ENCODE data around the gene EFCAB8. TPM values are rescaled to one million over a fixed set of nuclear protein-coding genes. Genes with fewer than 3 reads are reported as not detected.
"Not testable (repeated sequence)": the region's sequence is repeated elsewhere in the genome, so short reads cannot be mapped to it uniquely, and the experiment has no call there.

The EFCAB8 gene
- total RNA-seq, 1 donor from 2014 or later = not detected

DNA sequence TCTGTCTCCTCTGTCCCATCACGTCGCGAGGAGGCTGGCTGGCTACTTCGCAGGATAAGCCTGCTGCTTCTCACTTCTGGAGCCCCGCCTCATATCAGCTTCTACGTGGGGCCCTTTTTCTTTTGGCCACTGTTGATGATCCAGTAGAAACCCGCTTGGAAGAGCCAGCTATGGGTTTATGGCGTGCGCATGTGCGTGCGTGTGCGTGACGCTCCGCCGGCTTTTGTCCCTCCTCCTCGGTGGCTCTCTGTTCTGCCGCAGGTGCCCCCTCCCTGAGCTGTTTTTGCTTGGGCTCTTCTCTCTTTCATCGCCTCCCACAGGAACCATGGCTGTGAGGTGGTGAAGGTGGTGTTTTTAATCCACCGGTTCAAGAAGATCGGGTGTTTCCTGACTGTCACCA, 26.5 kb downstream of the EFCAB8 start:
- no peak for DNase-seq (ENCODE audit: low spot score)
- intact Hi-C loops (cut with DNase I) = no loop called here

DNA sequence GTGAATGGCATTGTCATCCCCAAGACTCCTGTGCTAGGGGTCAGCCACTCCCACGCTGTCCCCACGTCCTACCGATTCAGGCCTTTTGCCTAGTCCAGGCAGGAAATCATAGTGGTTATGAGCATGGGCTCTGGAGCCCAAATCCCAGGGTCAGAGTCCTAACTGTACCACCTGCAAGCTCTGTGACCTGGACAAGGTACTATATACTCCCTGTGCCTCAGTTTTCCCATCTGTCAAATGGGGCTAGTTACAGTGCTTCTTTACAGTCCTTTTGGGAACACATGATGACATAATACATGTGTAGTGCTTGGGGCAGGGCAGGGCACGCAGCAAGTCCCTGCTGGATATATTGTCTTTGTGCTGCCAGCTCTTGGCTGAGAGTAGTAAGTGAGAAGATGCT, 27.2 kb downstream of the EFCAB8 start:
- no peak for DNase-seq (ENCODE audit: low spot score)
- intact Hi-C loops (cut with DNase I) = no loop called here

DNA sequence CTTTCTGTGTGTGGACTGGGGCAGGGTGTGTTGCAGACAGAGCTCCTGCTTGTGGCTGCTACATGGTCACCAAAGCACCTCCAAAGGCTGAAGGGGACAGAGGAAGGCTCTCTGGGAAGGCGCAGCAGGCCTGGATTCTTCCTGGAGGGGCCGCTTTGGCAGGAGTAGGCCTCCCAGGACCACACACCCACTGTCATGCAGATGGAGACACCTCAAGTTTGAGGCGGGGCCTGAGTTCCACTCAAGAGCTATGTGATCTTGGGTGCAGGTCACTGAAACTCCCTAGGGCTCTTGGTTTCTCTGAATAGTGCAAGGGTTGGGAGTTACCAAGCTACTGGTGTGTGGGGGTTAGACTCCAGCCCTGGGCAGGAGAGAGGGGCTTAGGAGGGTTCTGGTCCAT, 27.9 kb downstream of the EFCAB8 start:
- intact Hi-C loops (cut with DNase I) = no loop called here
- no peak for DNase-seq (ENCODE audit: low spot score)

DNA sequence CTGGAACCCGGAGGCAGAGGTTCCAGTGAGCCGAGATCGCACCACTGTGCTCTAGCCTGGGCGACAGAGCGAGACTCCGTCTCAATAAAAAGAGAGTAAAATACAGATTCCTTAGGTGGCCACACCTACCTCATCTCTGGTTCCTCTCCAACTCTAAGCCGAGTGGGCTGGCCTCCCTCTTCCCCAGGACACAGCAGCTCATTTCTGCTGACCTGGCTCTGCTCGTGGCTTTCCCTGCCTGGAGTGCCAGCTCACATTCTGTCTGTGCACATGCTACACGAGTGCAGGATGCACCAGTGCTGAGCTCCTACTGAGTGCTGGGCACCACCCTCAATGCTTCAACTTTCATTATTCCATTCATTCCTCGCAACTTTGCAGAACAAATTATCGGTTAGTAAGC, 28.8 kb downstream of the EFCAB8 start:
- intact Hi-C loops (cut with DNase I) = no loop called here
- no peak for DNase-seq (ENCODE audit: low spot score)

DNA sequence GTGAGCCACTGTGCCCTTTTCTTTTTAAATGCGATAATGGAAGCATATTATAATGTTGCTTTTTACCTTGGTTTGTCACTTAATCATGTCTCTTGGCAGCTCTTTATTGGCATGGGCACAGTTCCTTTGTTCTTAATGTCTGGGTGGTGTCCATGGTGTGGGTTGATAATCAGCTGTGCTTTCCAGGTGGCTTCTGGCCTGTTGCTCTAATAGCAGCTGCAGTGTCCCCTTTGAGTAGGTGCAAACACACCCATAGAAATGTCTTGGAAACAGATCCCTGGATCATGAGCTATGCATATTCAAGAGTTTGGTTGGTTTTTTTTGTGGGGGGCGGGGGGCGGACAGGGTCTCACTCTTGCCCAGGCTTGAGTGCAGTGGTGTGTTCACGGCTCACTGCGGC, 29.9 kb downstream of the EFCAB8 start:
- no peak for DNase-seq (ENCODE audit: low spot score)
- intact Hi-C loops (cut with DNase I) = no loop called here

DNA sequence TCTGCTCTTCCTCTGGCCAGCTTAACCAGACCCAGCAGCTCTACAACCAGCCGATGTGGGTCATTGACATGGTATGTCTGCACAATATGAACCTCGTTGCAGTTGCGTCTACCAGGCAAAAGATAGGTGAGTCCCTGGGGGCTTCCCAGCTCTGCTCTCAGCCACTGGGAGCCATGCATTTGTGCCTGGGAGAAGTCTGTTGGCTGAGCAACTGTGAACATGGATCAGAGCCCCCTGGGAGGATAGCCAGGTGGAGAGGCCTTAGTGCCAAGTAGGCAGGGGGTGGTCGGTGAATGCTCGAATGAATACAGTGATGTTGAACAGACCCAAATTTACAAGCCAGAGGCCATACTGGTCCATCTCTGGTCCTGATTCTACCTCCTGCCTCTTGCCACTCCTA, 30.6 kb downstream of the EFCAB8 start:
- DNase-seq (ENCODE audit: low spot score) = no peak
- intact Hi-C loops (cut with DNase I) = no loop called here

DNA sequence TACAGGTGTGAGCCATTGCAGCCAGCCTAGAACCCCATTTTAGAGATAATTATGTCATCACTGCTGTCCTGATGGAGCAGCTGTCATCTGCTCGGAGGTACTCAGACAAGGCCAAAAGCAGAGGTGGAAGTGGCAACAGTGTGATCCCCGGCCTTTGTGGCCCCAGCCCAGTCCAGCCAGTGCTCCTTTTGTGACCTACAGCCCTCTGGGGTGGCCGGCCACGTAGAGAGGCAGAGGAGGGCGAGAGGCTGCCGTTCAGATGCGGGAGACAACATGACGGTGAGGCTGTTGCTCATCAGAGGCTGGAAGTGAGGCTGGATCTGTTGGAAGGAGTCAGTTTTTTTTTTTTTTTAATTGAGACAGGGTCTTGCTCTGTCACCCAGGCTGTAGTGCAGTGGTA, 32.8 kb downstream of the EFCAB8 start:
- no peak for DNase-seq (ENCODE audit: low spot score)
- intact Hi-C loops (cut with DNase I) = loop anchor here (5.0 kb wide), 1 partner anchor 99 kb away; no protein-coding TSS in a partner anchor

DNA sequence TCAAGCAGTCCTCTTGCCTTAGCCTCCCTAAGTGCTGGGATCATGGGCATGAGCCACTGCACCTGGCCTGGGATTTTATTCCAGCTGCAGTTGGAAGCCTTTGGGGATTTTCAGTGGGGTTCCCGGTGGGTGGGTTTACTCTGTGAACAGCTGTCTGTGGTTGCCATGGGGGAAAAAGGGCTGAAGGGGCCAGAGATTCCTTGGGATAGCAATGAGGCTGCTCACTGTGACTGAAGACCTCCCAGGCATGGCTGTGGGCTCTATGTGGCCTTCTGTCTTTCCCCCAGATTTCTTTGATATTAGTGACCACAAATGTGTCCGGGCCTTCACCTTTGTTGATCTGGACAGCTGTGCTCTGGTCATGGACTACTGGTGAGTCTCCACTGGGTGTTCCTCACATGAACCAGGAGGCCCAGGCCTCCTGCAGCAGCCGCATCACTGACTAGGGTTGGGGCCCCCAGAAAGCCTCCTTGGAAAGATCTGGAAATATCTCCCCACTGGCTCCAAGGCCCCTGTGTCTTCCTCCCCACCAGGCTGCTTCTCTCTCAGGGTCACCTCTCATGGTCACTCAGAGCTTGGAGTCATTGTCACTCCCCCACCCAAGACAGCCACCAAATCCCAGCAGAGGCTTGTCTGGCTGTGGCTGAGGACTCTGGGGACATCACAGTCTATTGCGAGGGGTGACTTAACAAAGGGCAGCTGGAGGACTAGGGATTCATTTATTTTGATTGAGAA, 33.4 kb downstream of the EFCAB8 start:
- intact Hi-C loops (cut with DNase I) = loop anchor here (5.0 kb wide), 1 partner anchor 100 kb away; no protein-coding TSS in a partner anchor
- no peak for DNase-seq (ENCODE audit: low spot score)

DNA sequence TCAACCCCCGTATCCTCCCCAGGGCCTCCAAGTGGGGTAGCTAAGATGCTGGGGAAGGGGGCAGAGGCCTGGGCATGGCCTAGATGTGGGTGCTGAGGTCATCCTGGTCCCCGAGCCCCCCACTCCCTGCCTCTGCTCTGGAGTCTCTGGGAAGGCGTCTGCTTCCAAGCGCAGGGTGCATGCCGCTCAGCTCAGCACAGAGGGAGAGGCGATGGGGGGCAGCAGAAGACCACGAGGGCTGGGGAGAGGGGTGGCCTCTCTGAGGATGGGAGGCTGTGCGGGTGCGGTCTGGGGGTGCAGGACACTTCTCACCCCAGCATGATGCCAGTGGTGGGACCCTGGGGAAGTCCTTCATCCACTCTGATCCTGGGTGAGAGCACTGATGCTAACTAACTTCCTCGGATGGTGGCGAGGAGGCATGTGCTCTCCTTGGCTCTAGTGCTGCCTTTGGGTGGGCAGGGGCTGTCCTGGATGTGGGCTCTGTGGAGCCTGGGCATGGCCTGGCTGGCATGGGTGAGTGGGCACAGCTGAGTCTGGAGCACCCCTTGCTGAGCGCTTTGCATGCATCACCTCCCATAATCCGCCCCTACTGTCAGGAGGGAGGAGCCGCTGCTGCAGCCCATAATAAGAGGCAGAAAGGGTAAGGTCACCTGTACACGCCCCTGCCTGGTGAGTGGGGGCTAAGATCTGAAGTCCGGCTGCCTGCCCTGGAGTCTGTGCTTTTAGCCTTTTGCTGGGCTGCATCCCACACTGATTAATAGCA, 34.7 kb downstream of the EFCAB8 start:
- no peak for DNase-seq (ENCODE audit: low spot score)
- intact Hi-C loops (cut with DNase I) = loop anchor here (5.0 kb wide), 1 partner anchor 101 kb away; no protein-coding TSS in a partner anchor

DNA sequence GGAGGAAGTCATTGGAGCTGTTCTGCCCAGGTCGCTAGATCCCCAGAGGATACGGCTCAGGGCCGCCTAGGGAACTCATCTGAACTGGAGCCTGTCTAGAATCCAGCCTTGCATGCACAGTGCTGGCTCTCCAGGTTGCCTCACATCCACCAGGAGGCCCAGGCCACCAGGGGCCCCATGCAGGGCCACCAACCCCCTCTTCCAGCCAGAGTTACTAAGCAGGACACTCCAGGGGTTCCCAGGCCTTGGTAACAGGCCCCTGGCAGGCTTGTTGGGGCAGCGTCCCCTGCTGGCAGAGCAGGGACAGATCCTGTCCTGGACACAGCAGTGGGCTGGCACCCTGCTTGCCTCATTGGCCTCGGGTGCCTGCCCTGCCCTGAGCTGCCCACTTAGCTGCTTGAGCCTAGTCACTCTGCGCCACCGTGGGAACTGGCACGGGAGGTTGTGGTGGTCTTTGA, 35.3 kb downstream of the EFCAB8 start:
- intact Hi-C loops (cut with DNase I) = loop anchor here (5.0 kb wide), 1 partner anchor 102 kb away; no protein-coding TSS in a partner anchor
- no peak for DNase-seq (ENCODE audit: low spot score)

DNA sequence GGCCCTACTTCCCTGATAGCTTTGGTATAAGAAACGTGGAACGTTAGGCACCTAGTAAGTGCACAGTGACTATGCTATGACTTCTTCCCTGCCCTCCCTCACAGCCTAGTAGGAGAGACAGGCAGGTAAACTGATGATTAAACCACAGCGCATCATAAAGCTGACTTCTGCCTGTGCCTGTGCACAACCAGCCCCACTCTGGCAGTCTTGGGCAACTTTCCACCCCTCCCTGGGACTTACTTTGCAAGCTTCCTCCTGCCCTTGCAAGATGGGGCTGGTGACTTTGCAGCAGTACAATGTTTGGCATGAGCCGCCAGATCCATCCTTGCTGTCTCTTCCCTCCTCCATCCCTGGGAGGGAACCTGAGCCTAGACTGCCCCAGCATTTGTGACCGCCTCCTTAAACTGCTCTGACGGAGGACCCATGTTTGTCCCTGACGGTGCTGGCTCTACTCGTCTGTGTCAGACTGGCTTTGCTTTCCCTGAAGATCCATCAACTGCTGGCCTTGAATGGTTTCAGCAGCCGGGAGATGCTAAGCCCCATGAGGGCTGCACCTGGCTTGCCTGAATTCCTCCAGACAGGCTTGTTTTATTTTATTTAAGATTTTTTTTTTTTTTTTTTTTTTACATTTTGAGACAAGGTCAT, 36.1 kb downstream of the EFCAB8 start:
- no peak for DNase-seq (ENCODE audit: low spot score)
- intact Hi-C loops (cut with DNase I) = loop anchor here (5.0 kb wide), 1 partner anchor 103 kb away; no protein-coding TSS in a partner anchor

DNA sequence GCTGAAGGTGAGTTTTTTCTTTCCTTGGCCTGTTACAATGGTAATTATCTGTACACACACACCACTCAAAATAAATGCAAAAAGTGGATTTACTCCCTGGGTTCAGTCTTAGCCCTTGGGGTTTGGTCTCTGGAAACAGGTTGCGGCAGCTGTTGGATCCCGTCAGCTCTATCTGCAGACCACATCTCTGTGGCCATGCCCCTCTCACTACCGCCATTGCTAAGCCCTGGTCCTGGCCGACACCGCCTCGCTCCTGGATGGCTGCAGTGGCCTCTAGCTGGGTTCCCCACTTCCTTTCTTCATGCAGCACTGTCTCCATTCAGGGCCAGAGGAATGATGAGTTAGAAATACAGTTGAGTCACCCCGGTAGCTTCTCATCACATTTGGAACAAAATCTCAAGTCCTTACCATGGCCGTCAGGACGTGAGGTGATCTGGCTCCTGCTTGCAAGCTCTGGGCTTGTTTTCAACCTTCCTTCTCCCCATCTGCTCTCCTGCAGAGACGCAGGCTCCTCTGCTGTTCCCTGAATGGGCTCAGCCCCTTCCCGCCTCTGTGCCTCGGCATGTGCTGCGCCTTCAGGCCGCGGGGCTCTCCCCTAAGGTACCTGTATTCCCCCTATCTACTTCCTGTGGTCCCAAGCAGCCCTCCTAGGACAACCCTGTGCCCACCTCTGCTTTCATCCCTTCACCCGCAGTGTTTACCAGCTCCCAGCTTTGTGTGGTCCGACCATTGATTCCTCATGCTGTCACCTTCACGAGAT, 38.0 kb downstream of the EFCAB8 start:
- DNase-seq (ENCODE audit: low spot score) = no peak
- intact Hi-C loops (cut with DNase I) = no loop called here

DNA sequence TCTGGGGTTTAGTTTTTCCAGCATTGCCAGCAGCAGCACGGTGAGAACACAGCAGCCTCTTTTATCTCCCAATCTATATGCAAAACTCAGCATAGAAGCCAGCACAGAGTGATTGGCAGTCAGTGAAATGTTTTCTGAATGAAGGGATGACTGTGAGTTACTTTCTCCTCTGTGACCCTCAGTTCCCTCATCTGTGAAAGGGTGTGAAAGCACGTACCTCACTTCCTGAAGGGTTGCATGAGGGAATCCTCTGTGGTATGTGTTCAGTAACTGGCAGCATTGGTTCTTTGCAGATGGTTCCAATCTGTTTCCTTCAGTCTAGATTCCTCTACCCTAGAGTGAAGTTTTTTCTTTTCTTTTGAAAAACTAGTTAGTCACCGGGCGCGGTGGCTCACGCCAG, 40.0 kb downstream of the EFCAB8 start:
- intact Hi-C loops (cut with DNase I) = no loop called here
- DNase-seq (ENCODE audit: low spot score) = no peak

DNA sequence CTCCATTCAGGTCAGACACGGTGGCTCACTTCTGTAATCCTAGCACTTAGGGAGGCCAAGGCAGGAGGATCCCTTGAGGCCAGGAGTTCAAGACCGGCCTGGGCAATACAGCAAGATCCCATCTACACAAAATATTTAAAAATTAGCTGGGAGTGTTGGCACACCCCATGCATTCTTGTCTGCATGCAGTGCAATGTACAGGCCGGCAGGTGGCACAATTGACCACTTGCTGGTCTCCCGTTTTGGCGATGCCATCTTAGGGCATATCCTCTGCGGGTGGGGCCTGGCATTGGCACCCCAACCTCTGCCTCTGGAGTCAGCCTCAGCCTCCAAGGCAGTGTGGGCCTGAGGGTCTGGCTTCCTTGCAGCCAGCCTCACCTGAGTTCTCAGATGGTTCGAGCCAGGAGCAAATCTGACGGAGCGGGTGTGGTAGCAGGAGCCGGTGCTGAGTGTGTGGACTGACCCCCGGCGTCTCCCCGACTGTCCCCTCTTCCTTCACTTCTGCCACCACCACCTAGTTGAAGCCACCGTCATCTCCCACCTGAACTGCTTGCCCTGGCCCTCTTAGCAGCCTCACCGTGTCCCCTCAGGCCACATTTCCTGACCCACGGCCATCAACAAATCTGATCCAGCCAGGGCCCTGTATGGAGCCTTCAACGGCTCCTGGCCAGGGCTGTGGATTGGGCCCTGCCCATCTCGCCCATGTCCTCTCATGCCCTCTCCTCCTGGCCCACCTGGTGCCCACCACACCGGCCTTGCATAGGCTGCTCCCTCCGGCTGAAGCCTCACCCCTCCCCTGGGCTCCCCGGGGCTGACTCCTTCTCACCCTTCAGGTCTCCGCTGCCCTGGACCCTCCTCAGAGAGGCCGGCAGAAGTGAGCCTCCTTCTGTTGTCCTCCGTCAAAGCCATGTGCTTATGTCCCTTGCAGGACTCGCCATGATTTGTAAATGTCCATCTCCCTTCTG, 44.0 kb downstream of the EFCAB8 start:
- no peak for DNase-seq (ENCODE audit: low spot score)
- intact Hi-C loops (cut with DNase I) = loop anchor here (2.0 to 10.0 kb wide), 4 partner anchors 102 to 396 kb away; partner anchors contain the start of genes BPIFB2, BPIFB4 and SUN5

DNA sequence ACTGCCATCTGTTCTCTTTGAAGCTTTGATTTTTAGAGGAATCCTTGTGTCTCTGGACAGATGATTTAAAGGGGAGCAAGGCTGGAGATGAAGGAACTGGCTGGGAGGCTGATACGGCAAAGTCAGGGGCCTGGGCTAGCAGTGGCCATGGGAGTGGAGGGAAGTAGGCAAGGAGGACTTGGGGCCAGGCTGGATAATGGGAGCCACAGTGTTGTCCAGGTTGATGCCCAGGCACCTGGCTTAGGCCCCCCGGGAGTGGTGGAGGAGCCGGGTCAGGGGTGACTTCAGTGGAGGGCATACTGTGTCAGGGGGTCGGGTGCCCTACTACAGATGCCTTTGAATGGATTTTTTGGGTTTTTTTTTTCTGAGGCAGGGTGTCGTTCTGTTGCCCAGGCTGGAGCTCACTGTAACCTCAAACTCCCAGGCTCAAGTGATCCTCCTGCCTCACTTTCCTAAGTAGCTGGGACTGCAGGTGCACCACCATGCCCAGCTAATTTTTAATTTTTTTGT, 45.0 kb downstream of the EFCAB8 start:
- intact Hi-C loops (cut with DNase I) = loop anchor here (2.0 to 10.0 kb wide), 4 partner anchors 101 to 395 kb away; partner anchors contain the start of genes BPIFB2, BPIFB4 and SUN5

DNA sequence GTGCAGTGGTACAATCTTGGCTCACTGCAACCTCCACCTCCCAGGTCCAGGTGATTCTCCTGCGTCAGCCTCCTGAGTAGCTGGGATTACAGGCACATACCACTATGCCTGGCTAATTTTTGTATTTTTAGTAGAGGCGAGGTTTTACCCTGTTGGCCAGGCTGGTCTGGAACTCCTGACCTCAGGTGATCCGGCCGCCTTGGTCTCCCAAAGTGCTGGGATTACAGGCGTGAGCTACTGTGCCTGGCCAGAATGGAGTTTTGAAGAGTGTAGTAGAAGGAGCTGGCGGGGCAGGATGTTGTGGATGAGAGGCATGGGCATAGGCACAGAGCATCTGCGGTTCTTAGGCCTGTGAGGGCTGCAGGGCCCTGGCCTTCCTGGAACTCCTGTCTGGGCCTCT, 46.0 kb downstream of the EFCAB8 start:
- not testable (repeated sequence) for DNase-seq (ENCODE audit: low spot score)
- intact Hi-C loops (cut with DNase I) = loop anchor here (5.0 to 10.0 kb wide), 2 partner anchors 100 to 173 kb away; partner anchors contain the start of genes BPIFB2, BPIFB4 and SUN5

More for the DNA sequence above, 45.0 kb downstream of the EFCAB8 start:
- no peak for DNase-seq (ENCODE audit: low spot score)

DNA sequence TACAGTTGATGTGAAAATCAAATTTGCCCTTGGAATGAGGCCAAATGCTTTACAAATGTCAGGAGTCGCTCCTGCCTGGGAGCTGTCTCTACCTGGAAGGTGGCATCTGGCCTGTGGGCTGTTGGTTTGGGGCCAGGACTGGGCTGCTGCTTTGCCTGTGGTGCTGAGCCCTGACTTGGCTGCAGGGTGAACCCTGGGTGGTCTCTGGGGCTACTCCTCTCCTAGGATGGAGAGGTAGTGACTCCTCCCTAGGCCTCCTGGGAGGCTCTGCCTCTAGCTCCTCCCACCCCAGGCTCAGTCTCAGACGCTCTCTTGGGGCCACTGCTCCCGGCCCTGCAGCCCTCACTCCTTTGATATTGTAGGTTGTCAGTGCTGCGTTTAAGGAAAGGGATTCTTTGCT, 47.5 kb downstream of the EFCAB8 start:
- DNase-seq (ENCODE audit: low spot score) = no peak
- intact Hi-C loops (cut with DNase I) = loop anchor here (10.0 kb wide), 1 partner anchor 99 kb away; the partner anchor contains the start of genes BPIFB2 and SUN5
